HG03378 (cell line): ENCODE data around the gene ADARB1.

Experiments used
- ATAC-seq: cut with Tn5 transposase; IDR thresholded peaks from one replicate; pipeline ENCODE4 v1.9.1; 2021; ENCODE audit warnings: mild to moderate bottlenecking, moderate library complexity; ENCODE audit not compliant: unreplicated experiment

The ADARB1 gene

DNA sequence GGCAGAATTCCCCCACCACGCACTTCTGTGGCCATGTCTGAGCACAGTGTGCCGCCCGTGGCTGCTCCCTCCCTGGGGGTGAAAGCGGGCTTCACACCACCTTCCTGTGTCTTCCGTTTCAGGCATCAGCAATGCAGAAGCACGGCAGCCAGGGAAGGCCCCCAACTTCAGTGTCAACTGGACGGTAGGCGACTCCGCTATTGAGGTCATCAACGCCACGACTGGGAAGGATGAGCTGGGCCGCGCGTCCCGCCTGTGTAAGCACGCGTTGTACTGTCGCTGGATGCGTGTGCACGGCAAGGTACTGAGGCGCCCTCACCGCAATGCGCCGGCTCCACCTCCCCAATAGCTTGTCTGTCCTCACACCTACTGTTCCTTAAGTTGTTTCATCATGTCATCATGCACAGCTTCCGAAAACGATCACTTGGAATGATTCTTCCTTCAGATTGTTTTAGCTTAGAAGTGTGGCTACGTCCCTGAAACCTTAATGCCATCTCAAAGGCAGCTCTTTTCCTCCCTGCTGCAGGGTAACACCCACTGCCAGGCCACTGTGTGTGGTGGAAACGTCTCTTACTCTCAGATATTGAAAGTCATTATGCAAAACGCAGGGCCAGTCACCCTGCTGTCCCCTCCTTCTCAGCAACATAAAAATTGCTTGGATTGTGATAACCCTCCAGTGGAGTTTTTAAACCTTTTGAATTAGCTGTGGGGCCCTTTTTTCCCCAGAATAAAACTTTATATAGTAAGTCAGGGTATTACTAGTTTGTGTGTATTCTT lies 146.5 kb downstream of the ADARB1 start:
- no peak for ATAC-seq

- no peak for ATAC-seq
Observed at GRCh38 chr21:45222001-45222400, 147.6 kb downstream of the ADARB1 start.

DNA sequence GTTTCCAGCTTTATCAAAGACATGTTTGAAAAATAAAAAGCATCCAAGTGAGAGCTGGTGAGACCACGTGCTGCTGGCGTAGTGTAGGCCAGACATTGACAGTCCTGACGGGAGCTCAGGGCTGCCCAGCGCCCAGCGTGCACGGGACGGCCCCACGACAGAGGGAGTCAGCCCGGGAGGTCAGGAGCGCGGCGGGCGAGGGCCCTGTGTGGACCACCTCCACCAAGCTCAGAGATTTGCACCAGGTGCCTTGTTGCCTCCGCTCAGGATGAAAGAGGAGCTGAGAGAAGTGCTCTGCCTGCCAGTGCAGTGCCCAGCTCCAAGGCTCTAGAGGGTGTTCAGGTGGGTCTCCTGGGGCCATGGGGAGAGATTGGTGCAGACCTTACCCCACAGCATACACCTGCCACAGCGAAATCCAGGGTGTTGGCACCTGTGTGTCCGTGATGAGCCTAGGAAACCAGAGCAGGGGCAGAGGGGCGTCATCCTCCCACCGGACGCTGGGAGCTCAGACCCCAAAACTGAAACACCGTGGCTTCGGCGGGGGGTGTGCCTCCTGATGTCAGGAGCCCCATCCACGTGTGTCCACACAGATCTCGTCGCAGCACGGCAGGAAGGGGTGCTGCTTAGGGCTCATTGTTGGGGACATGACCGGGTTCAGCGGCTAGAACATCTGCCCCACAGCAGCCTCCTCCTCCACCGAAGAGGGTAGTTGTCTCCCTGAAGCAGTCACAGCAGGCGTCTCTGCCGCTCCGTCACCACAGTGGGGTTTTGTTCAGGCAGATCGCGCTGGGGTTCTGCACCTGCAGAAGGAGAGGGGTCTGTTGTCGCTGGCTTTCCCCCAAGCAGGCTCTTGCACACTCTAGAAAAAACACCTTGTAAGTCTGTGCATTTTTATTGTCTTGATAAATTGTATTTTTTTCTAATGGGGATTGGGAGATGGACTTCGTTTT lies 149.1 kb downstream of the ADARB1 start:
- no peak for ATAC-seq

DNA sequence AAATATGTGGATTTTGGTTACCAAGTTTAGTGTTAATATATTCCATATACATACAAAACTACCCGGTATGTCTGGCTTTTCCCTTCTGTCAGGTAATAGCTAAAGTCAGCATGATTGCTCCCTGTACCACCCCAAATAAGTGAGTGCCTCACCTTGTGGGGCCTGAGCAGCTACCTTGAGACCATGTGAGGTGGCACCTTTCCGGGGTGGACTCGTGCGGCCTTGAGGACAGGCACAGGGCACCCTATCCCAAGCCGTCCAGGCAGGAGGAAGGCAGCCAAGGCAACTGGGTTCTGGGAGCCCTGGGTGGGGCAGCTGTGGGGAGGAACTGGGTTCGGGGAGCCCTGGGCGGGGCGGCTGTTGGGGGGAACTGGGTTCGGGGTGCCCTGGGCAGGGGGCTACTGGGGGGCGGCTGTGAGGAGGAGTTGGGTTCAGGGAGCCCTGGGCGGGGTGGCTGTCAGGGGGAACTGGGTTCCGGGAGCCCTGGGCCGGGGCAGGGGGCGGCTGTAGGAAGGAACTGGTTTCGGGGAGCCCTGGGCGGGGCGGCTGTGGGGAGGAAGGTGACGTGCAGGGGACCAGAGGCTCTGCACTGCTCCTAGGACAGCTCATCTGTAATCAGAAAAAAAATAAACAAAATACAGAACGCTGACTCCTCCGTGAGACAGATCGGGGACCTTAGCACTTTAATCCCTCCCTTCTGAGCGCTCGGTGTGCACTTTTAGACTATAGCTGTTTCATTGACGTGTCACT lies 150.0 kb downstream of the ADARB1 start:
- ATAC-seq = no peak

- ATAC-seq = no peak
Observed at GRCh38 chr21:45225041-45225740, 150.8 kb downstream of the ADARB1 start.

DNA sequence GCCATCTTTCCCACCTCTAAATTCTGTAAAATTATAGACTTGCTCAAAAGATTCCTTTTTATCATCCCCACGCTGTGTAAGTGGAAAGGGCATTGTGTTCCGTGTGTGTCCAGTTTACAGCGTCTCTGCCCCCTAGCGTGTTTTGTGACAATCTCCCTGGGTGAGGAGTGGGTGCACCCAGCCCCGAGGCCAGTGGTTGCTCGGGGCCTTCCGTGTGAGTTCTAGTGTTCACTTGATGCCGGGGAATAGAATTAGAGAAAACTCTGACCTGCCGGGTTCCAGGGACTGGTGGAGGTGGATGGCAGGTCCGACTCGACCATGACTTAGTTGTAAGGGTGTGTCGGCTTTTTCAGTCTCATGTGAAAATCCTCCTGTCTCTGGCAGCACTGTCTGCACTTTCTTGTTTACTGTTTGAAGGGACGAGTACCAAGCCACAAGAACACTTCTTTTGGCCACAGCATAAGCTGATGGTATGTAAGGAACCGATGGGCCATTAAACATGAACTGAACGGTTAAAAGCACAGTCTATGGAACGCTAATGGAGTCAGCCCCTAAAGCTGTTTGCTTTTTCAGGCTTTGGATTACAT lies 151.5 kb downstream of the ADARB1 start:
- ATAC-seq = no peak

DNA sequence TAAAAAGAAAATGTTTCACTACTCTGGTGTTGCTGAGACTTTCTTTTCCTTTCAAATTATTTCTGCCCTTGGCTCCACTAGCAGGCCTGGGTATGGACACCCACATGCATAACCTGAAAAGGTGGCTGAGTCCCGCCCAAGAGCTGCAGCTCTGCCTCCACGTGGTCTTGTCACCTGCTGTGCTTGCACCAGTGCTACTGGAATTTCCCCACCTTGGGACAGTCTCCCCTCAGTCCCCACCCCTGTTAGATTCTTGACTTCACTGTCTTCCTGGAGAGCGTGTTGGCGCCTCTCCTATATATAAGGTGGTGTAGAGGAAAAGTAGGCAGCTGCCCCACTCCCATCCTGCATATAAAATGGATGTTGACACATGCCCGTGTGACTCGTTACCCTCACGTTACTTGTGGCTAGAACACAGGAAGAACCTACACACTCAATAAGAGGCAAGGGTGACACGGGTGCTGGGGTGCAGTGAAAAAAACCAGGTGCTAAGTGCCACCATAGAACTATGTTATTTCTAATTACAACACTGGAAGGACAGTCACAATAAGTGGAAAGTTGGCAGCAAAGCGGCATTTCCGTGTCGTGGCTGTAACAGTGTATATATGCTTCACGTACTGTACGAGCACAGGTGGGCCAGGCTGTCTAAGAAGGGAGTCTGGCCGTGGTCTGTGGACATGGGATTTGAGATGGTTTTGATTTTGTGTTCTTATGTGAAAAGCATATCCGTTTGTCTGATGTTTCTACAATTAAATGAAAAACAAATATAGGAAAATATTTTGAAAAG lies 152.4 kb downstream of the ADARB1 start:
- no peak for ATAC-seq

- ATAC-seq = no peak
Observed at GRCh38 chr21:45227735-45228134, 153.4 kb downstream of the ADARB1 start.

- no peak for ATAC-seq
Observed at GRCh38 chr21:45228171-45228641, 153.8 kb downstream of the ADARB1 start.

GRCh38 chr21:45228656-45229240 lies 154.4 kb downstream of the ADARB1 start:
- no peak for ATAC-seq

DNA sequence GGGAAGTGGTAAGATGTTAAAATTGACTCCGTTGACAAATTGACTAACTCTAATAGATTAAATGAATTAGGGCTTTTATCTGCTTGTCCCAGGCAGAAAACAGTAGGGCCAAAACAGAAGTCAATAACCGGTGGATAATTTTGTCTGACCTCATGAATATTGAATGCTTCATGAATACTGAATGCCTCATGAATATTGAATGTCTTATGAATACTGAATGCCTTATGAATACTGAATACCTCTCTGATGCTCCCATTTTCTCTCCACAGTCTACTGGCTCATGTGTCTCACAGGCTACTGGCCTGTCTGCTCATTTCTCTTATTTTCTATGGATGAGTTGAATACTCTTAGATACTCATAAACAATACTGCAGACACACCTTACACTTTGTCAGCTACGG lies 157.3 kb downstream of the ADARB1 start:
- ATAC-seq = no peak

DNA sequence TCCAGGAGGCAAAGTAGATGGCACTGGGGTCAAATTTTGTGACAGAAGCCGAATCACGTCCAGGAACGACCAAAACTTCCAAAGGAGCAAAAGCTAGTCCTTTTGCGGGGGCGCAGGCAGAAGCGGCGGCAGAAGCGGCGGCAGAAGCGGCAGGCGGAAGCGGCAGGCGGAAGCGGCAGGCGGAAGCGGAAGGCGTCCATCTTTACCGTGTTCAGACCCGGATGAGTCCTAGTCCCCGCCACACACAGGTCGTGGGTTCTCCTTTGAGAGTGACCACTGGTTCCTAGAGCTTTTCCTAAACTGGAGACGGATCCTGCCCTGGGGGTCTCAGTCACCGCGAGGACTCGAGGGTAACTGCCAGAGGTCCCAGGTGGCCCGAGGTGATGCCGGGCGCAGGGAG lies 159.7 kb downstream of the ADARB1 start:
- ATAC-seq = no peak

DNA sequence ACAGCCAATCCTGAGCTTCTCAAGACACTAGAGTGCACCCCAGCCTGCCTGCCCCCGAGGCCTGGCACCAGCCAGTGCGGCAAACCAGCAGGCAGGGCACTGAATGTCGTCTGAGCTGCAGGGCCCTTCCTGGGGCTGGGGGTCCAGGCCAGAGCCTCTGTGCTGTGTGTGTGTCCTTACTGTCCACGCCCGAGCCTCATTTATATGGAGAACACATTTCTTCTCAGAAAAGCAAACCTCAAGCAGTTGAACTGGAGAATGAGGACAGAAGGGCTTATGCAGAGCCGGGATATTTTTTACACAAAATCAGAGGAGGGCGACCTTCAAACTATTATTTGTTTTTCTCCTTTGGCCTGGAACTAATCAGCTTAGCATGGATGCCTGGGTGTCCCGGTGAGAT lies 160.6 kb downstream of the ADARB1 start:
- no peak for ATAC-seq

DNA sequence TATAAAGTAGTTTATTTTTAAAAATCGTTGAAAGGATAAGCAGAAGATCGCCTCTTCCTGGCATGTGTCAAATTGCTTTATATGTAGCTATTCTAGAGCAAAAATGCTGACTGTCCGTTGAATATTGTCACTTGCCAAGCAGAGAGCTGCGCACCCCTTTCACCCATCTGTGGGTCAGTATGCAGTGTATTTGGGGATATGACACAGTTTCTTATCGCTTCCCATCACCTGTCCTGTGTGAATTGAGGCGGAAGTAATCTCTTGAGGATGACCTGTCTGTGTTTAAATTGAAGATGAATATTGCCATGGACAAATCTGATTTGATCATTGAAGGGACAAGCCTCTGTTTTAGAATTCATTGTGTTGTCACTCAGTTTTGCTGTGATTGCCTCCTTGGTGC lies 161.1 kb downstream of the ADARB1 start:
- no peak for ATAC-seq

DNA sequence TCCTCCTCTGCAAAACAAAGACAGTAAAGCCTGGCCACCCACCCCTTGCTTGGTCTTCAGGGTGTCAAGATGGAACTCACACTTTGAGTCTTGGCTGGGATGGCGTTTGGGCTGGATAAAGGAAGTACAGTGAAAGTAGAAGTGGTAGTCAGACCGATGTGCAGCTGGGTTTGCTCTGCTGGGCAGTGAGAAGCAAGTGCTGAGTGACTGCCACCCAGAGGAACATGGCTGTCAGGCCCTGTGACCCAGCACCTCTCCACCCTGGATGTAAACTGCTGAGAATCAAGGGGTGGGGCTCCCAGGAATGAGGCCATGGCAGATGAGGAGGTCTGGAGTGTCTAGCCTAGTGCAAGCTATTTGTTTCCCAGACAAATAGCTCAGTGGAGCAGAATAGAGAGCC lies 162.1 kb downstream of the ADARB1 start:
- no peak for ATAC-seq

DNA sequence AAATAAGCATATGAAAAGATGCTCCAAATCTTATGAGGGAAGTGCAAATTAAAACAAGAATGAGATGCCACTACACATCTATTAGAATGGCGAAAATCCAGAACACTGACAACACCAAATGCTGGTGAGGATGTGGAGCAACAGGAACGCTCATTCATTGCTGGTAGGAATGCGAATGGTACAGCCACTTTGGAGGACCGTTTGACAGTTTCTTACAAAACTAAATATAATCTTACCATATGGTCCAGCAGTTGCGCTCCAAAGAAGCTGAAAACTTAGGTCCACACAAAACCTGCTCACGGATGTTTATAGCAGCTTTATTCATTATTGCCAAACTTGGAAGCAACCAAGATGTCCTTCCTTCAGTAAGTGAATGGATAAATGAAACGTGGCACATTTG lies 163.0 kb downstream of the ADARB1 start:
- ATAC-seq = no peak

DNA sequence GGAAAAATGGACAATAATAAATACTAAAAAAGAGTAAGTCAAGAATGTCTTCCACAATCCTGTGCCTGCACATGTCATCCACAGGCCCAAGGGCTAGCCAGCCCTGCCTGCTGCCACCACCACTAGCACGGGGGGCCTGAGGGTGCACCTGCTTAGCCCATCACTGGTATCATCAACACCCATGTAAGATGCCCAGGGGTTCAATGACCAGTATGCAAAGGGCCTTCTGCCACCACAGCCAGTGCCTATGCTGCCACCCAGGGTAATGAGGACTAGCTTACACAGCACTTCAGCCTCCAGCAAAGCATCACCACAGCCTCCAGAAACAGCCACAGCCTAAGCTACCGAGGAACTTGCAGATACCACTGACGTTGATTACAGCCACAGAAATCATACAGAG lies 167.0 kb downstream of the ADARB1 start:
- no peak for ATAC-seq

DNA sequence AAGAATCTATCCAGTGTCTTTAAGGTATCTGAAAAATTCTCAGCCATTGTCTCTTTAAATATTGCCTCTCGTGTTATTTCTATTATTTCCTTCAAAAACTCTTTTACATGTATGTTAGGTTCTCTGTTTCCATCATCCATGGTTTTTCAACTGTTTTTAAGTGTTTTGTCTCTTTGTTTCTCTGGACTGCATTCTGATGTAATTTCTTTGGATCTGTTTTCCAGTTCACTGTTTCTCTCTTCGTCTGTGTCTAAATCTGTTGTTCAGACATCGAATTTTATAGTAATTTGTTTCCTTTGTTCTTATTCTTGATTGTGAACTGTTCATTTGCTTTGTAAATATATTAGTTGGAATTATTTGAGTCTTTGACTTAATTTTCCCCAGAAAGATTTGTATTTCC lies 169.2 kb downstream of the ADARB1 start:
- ATAC-seq = no peak

DNA sequence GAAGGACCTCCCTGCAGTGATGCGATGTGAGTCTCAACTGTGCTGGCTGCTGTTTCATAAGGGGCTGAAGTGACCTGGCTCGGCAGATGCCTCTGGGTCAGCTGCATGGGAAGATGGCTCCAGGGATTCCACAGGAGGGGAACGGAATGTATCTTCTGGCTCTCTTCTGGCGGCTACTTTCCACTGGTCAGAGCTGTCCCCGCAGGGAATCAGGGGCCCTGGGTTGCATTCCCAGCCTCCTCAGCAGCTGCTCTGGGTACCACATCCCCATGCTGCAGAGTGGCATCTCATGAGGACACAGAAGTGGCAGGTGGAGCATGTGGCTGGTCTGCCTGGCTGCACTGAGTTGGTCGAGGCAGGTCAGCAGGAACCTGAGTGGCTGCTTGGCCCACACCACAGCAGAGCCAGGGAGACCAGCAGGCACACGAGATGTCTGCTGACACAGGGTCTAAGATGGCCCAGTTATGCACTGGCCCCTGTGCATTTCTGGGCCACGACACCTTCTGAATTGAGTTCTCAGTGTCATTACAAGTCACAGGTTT lies 170.5 kb downstream of the ADARB1 start:
- ATAC-seq = no peak
